Head of caudate nucleus (tissue), 42 donors: ENCODE measurements around the gene ZNF780A.
"Not testable (repeated sequence)": the region's sequence is repeated elsewhere in the genome, so short reads cannot be mapped to it uniquely, and the experiment has no call there.

Source experiments
- DNase-seq, 42 donors: peaks; one replicate each; pipeline versions ENCODE4 v3.0.0 to v3.0.0-alpha.2; 2020 to 2021; ENCODE audit warnings: mixed read lengths in 7 of 42
- intact Hi-C: fragments of 100-400 bp; cut with DNase I; formaldehyde crosslinking; loops from one replicate; pipeline ENCODE4 v1.15.0; 2022

The ZNF780A gene

DNA sequence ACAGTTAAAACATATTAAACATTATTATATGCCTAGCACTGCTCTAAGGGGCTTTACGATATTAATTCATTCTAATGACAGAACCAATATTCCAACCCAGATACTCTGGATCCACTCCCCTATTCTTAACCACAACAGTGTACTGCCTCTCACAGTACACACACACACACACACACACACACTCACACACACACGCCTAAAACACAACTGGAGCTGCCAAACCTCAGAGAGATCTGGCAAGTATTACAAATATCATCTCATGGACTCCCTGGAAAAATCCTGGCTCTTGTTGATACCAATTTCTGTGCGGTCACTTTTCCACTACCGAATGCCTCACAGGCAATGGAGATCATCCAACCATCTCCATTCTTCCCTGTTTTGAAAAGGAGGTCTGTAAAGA, 1.3 kb downstream of the ZNF780A start:
- no peak for DNase-seq
- intact Hi-C loops: no loop called here

DNA sequence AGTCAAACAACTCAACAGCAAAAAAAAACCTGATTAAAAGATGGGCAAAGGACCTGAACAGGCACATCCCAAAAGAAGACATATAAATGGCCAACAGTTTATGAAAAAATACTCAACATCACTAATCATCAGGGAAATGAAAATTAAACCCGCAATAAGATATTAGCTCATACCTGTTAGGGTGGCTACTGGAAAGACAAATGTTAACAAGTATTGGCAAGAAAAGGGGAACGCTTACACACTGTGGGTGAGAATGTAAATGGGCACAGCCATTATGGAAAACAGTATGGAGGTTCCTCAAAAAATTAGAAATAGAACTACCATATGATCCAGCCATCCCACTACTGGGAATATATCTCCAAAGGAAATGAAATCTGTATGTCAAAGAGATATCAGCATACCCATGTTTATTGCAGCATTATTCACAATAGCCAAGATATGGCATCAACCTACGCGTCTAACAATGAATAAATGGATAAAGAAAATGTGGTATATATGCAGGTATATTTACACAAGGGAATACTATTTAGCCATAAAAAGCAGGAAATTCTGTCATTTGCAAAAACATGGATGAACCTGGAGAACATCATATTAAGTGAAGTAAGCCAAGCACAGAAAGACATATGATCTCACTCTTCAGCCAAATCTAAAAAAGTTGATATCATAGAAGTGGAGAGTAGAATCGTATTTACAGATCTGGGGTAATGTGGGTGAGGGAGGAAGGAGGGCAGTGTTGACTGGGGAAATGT, 2.3 kb downstream of the ZNF780A start:
- intact Hi-C loops: no loop called here
- no peak for DNase-seq

DNA sequence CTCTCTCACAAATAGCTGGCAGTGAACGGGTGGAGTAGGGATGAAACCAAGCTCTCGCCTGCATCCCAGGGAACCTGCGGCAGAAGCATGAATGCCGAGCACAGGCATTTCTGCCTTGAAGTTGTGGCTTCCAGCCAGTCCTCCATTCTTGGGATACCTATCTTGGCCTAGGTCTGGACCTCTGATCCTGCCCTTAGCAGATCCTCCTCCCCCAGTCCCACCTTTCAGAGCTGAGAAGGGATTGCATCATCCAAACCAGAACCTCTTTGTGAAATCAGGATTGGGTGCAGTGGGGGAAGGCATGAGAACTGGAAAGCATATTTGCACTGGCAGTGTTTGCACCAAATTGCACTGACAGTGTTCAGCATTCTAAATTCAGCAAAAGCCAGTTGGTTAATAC, 5.8 kb downstream of the ZNF780A start:
- intact Hi-C loops: no loop called here
- no peak for DNase-seq

DNA sequence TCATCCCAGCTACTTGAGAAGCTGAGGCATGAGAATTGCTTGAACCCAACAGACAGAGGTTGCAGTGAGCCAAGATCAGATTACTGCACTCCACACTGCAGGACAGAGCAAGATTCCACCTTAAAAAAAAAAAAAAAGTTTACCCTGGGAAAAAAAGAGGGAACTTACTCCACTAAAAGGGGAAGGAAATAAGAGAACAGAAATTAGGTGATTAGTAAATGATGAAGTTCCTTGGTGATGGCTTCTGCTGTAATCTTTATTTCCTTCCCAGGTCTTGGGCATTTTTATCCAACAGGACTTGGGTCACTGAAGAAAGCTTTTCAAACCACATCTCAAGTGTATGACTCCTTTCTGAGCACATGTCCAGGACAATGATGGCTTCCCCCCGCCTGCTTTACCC, 9.3 kb downstream of the ZNF780A start:
- DNase-seq: no peak
- intact Hi-C loops: no loop called here

DNA sequence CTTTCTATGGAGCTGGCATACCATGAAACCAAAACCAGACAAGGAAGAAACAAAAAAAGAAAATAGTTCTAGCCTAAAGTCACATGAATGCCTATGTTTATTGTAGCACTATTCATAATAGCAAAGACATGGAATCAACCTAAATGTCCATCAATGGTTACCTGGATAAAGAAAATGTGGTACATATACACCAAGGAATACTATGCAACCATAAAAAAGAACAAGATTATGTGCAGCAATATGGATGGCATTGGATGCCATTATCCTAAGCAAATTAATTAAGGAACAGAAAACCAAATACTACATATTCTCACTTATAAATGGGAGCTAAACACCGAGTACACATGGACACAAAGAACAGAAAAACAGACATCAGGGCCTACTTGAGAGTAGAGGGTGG, 10.5 kb downstream of the ZNF780A start:
- intact Hi-C loops: no loop called here
- no peak for DNase-seq

DNA sequence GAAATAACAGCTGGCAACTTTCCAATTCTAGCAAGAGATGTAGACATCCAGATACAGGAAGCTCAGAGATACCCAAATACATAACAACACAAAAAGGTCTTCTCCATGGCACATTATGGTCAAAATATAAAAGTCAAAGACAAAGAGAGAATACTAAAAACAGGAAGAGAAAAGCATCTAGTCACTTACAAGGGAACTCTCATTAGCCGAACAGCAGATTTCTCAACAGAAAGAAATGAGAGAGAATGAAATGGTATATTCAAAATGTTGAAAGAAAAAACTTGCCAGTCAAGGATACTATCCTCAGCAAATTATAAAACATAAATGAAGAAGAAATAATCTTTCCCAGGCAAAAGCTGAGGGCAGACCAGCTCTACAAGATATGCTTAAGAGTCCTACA, 12.4 kb downstream of the ZNF780A start:
- no peak for DNase-seq
- intact Hi-C loops: no loop called here

DNA sequence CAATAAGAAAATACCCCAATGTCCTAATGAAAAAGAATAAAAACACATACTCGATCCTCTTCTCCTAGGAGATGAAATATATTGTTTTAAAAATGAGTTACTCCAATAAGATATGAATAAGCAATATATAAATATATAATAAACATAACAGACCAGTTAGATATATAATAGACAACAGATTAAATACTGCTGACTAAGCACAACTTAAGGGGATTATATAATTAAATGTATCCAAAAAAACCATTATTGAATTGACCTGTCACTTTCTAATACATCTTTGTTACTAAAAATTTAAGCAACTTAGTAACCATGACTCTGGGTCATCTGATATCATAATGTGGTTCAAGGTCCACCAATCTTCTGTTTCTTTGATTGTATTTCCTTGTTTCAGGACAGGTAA, 20.7 kb downstream of the ZNF780A start:
- intact Hi-C loops: no loop called here
- no peak for DNase-seq

DNA sequence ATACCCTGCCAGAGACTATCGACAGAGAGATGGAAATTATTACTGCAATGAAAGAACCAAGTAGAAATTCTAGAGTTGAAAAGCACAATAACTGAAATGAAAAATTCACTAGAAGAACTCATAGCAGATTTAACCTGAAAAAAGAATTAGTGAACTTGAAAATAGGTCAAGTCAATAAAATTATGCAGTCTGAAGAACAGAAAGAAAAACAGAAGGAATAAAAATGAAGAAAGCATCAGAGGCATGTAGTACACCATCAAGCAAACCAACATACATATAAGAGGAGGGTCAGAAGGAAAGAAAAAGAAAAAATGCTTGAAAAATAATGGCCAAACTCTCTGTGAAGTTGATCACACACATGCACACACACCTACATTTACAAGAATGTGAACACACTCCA, 31.1 kb downstream of the ZNF780A start:
- no peak for DNase-seq
- intact Hi-C loops: no loop called here

DNA sequence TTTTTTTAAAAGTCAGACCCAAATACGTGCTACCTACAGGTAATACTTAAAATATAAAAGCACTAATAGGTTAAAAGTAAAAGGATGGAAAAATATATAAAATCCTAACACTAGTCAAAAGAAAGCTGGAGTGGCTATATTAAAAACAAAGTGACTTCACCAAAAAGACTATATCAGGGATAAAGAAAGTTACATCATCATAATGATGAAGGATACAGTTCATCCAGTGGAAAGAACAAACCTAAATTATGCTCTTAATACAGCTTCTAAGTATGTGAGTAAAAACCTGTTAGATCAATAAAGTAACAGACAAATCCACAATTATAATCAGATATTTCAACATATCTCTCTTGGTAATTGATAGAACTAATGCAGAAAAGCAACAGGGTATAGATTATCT, 33.6 kb downstream of the ZNF780A start:
- DNase-seq: no peak
- intact Hi-C loops: no loop called here

DNA sequence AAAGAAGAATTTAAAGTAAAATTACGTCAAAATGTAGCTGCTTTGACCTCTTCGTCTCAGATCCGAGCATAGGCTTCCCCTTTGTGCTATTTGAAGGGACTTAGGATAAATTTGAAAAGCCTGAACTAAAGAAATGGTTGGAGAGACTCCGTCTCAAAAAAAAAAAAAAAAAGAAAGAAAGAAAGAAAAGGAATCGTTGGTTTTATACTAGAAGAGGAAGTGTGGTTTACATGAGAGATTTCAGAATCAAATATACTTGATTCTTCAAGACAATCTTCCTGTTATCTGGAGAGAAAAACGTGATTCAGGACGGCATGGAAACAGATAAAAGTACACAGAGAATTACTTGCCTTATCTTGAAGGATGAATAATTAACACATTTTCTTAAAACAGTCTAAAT, 34.2 kb downstream of the ZNF780A start:
- no peak for DNase-seq
- intact Hi-C loops: no loop called here

DNA sequence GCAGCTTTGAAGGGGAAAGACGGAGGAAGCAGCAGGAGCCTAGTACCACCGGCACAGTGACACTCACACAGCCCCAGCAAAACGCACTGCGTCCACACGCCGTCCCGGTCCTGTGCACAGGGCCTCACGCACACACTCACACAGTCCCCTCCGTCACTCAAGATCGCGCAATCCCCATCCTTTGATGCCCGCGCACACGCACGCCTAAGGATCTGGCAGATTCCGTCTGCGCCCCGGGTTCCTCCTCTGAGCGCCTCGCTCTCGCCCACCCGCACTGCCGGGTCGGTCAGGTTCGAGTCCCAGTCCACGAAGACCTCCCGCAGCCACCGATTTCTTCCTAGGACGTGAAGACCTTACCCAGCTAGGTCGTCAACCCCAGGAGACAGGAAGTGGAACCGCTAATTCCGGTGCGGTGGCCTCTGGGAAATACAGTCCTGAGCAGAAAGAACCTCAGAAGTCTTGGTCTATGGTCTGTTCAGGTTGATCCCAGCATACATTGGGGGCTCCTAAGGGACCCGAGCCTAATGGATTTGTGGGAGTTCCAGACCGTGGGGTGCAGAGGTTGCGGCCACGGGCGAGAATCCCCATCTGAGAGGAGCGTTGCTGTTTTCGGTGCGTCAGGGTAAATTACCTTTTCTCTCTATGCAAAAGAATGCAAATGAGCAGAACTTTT, 34.8 kb downstream of the ZNF780A start, which contains the start of gene ZNF780B:
TSS of gene ZNF780B (minus strand) at position 400 of the 673 bp plus-strand sequence. CDS start 5,899 bp downstream, outside the sequence.
- intact Hi-C loops: no loop called here
- peak; percentile 73 to 93 (median 87) for DNase-seq

DNA sequence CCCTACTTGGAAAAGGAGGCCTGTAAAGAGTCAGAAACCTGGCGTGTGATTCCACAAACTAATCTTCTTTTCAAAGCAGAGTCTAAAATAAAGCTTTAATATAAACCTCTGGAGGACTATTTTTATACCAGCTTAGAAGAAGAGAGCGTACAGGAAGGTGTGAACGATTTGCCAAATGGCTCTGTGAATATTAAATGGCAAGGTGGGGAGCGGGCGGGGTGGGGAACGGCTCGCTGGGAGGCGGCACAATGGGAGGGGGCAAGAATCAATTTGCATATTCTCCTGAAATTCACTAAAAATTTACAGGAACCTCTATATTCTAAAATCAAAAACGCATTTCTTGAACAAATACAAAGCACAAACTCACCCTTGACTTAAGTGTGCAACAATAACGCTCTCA, 35.7 kb downstream of the ZNF780A start:
- peak in 1 of 42 donors; percentile 11 for DNase-seq
- intact Hi-C loops: no loop called here

DNA sequence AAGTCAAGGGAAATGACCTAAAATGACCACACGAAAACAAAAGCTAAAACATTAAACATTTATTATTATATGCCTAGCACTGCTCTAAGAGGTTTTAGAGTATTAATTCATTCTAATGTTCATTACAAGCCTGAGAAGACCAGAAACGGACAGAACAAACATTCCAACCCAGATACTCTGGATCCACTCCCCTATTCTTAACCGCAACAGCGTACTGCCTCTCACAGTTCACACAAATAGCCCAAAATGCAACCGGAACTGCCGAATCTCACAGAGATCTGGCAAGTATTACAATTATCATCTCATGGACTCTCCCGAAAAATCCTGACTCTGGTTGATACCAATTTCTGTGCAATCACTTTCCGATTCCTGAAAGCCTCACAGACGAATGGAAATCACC, 36.1 kb downstream of the ZNF780A start:
- DNase-seq: no peak
- intact Hi-C loops: no loop called here

DNA sequence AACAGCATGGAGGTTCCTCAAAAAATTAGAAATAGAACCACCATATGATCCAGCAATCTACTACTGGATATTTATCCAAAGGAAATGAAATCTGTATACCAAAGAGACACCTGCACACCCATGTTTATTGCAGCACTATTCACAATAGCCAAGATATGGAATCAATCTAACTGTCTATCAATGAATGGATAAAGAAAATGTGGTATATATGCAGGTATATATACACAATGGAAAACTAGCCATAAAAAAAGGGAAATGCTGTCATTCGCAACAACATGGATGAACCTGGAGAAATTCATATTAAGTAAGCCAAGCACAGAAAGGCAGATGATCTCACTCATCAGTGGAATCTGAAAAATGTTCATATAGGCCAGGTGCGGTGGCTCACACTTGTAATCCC, 37.3 kb downstream of the ZNF780A start:
- DNase-seq: no peak
- intact Hi-C loops: no loop called here

DNA sequence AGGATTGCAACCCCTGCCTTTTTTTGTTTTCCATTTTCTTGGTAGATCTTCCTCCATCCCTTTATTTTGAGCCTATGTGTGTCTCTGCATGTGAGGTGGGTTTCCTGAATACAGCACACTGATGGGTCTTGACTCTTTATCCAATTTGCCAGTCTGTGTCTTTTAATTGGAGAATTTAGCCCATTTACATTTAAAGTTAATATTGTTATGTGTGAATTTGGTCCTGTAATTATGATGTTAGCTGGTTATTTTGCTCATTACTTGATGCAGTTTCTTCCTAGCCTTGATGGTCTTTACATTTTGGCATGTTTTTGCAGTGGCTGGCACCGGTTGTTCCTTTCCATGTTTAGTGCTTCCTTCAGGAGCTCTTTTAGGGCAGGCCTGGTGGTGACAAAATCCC, 49.0 kb downstream of the ZNF780A start:
- intact Hi-C loops, DNase-seq: not testable (repeated sequence)

DNA sequence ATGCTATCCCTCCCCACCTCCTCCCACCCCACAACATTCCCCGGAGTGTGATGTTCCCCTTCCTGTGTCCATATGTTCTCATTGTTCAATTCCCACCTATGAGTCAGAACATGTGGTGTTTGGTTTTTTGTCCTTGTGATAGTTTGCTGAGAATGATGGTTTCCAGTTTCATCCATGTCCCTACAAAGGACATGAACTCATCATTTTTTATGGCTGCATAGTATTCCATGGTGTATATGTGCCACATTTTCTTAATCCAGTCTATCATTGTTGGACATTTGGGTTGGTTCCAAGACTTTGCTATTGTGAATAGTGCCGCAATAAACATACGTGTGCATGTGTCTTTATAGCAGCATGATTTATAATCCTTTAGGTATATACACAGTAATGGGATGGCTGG, 52.7 kb downstream of the ZNF780A start:
- intact Hi-C loops, DNase-seq: not testable (repeated sequence)

DNA sequence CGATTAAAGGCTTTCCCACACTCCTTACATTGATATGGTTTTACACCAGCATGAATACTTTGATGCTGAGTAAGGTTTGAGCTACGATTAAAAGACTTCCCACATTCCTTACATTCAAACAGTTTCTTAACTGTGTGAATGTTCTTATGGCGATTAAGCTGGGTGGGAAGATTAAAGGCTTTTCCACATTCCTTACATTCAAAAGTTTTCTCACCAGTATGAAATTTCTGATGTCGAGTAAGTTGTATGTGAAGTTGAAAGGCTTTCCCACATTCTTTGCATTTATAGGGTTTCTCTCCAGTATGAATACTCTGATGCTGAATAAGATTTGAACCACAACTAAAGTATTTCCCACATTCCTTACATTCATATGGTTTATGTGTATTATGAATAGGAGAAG, 54.7 kb downstream of the ZNF780A start:
- DNase-seq: no peak
- intact Hi-C loops: no loop called here

DNA sequence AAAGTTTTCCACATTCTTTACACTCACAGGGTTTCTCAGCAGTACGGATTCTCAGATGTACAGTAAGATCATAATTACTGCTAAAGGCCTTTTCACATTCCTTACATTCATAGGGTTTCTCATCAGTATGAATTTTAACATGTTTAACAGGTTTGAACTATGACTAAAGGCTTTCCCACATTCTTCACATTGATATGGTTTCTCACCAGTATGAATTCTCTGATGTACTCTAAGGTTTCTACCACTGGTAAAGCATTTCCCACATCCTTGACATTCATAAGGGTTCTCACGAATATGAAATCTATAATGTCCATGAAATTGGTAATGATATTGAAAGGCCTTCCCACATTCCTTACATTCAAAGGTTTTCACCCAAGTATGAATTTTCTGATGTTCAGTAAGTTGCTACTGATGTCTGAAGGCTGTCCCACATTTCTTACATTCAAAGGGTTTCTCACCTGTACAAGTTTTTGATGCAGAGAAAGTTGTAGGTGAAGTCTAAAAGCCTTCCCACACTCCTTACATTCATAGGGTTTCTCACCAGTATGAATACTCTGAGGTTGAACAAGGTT, 56.7 kb downstream of the ZNF780A start:
- intact Hi-C loops: no loop called here

DNA sequence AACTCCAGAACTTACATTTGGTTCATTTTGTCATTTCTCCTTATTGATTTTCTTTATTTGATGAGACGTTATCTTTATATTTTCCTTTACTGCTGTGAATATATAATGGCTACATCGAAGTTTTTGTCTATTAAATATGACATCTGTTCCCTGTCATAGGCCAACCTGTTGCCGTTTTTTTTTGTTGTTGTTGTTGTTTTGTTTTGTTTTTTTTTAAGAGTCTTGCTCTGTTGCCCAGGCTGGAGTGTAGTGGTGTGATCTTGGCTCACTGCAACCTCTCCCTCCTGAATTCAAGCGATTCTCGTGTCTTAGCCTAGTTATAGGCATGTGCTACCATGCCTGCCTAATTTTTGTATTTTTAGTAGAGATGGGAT, 64.2 kb downstream of the ZNF780A start:
- DNase-seq: no peak
- intact Hi-C loops: no loop called here

More for the DNA sequence above, 56.7 kb downstream of the ZNF780A start:
- DNase-seq: no peak

DNA sequence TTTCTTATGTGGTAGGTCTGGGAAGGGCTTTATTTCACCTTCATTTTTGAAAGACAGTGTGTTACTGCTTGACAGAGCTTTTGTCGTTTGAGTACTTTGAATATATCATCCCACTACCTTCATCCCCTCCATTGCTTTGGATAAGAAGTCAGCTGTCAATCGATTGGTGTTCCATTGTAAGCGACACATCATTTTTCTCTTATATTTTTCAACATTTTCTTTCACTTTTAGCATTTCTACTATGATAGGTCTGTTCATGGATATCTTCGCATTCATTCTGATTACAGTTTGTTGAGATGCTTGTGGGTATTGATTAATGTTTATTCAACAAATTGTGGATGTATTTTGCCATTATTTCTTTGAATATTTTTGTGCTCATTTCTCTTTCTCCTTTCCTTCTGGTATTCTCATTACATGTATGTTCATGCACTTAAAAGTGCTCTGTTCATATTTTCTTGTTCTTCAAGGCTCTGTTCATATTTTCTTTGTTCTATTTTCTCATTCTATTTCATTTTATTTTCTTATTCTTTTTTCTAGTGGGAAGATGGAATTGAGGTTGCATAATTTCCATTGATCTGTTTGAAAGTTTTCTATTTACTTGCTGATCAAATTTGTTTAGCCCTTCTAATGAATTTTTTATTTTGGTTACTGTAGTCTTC, 64.7 kb downstream of the ZNF780A start:
- intact Hi-C loops: no loop called here
- DNase-seq: no peak
